WTC11 (cell line): Measurements from ENCODE around the gene HTR3B. TPM values are rescaled to one million over a fixed set of nuclear protein-coding genes. Genes with fewer than 3 reads are reported as not detected.

ENCODE experiments used
- ATAC-seq: fragments of 200-7000 bp; cut with Tn5 transposase; 2 replicates; pipeline ENCODE4 v1.10.0; 2021; ENCODE audit warnings: mild to moderate bottlenecking, moderate library complexity
- CTCF ChIA-PET: fragments of 300-600 bp; sonication (Branson Sonifier 250); formaldehyde crosslinking; loops from one replicate; lab custom pipeline; 2021; ENCODE audit warnings: antibody characterized with exemption; lab: Charles Lee
- POLR2A ChIA-PET: fragments of 350-600 bp; sonication (Branson Sonifier 250); formaldehyde crosslinking; loops from one replicate; lab custom pipeline; 2021; ENCODE audit warnings: antibody characterized with exemption; lab: Charles Lee
- DNase-seq: peaks from one replicate; pipeline ENCODE4 v3.0.0; 2021; ENCODE audit warnings: low spot score
- H3K27ac Mint-ChIP-seq: 2 replicates; pipeline ENCODE4 v1.8.0; 2021; ENCODE audit warnings: mixed read lengths
- H3K27me3 Mint-ChIP-seq: 2 replicates; pipeline ENCODE4 v1.8.0; 2021; ENCODE audit warnings: low read depth, mild to moderate bottlenecking, moderate library complexity, mixed read lengths
- H3K36me3 Mint-ChIP-seq: 2 replicates; pipeline ENCODE4 v1.8.0; 2021; ENCODE audit warnings: mixed read lengths
- H3K4me1 Mint-ChIP-seq: 2 replicates; pipeline ENCODE4 v1.8.0; 2022; ENCODE audit warnings: mixed read lengths
- H3K4me3 Mint-ChIP-seq: 2 replicates; pipeline ENCODE4 v1.8.0; 2021; ENCODE audit warnings: mild to moderate bottlenecking, moderate library complexity, mixed read lengths
- H3K9me3 Mint-ChIP-seq: 2 replicates; pipeline ENCODE4 v1.8.0; 2021; ENCODE audit warnings: mixed read lengths
- ARID4B ChIP-seq: sonication (generic); formaldehyde crosslinking; IDR thresholded peaks from 2 replicates; pipeline ENCODE4 v1.8.0; 2023; ENCODE audit warnings: missing genetic modification reagents, mild to moderate bottlenecking, borderline replicate concordance
- CBFB ChIP-seq: sonication (generic); formaldehyde crosslinking; IDR thresholded peaks from 2 replicates; pipeline ENCODE4 v1.8.1; 2022; ENCODE audit warnings: mild to moderate bottlenecking, low read depth, missing genetic modification reagents
- E2F1 ChIP-seq: sonication (generic); formaldehyde crosslinking; IDR thresholded peaks from 2 replicates; pipeline ENCODE4 v1.8.0; 2022; ENCODE audit warnings: mild to moderate bottlenecking, missing genetic modification reagents
- FOXJ3 ChIP-seq: sonication (generic); formaldehyde crosslinking; IDR thresholded peaks from 2 replicates; pipeline ENCODE4 v1.9.0; 2021; ENCODE audit warnings: missing genetic modification reagents, mild to moderate bottlenecking, borderline replicate concordance
- IRF1 ChIP-seq: sonication (generic); formaldehyde crosslinking; IDR thresholded peaks from 2 replicates; pipeline ENCODE4 v1.8.0; 2023; ENCODE audit warnings: missing genetic modification reagents
- MYBL2 ChIP-seq: sonication (generic); formaldehyde crosslinking; IDR thresholded peaks from 2 replicates; pipeline ENCODE4 v1.8.1; 2023; ENCODE audit warnings: mild to moderate bottlenecking, moderate library complexity, missing genetic modification reagents
- OVOL2 ChIP-seq: fragments of 250-450 bp; sonication (Bioruptor Pico); IDR thresholded peaks from 2 replicates; pipeline ENCODE4 v1.9.0; 2021; ENCODE audit warnings: mild to moderate bottlenecking, borderline replicate concordance
- STAT6 ChIP-seq: sonication (generic); formaldehyde crosslinking; conservative IDR thresholded peaks from 2 replicates; pipeline ENCODE4 v1.8.1; 2023; ENCODE audit warnings: mild to moderate bottlenecking, low read depth, missing genetic modification reagents, moderate library complexity
- TEAD4 ChIP-seq: sonication (generic); formaldehyde crosslinking; IDR thresholded peaks from 2 replicates; pipeline ENCODE4 v1.8.0; 2022; ENCODE audit warnings: mild to moderate bottlenecking, missing genetic modification reagents
- ZNF425 ChIP-seq: fragments of 250-450 bp; sonication (Bioruptor Pico); conservative IDR thresholded peaks from 2 replicates; pipeline ENCODE4 v1.9.0; 2021; ENCODE audit warnings: mild to moderate bottlenecking
- total RNA-seq: library from RNA; stranded (reverse); gene quantifications from 3 replicates; pipeline ENCODE4 v1.2.3, GENCODE V29; 2021
- TF ChIP-seq, protein P1 (sequence below): fragments of 250-450 bp; sonication (Bioruptor Pico); IDR thresholded peaks from 2 replicates; pipeline ENCODE4 v1.9.0; 2021; ENCODE audit warnings: moderate library complexity, mild to moderate bottlenecking, inconsistent platforms, borderline replicate concordance
- TF ChIP-seq, protein P2 (sequence below): sonication (generic); formaldehyde crosslinking; IDR thresholded peaks from 2 replicates; pipeline ENCODE4 v1.8.0; 2023; ENCODE audit warnings: mild to moderate bottlenecking, missing genetic modification reagents
- TF ChIP-seq, protein P3 (sequence below): fragments of 250-450 bp; sonication (Bioruptor Pico); IDR thresholded peaks from 2 replicates; pipeline ENCODE4 v1.9.0; 2021; ENCODE audit warnings: mild to moderate bottlenecking, borderline replicate concordance
- TF ChIP-seq, protein P4 (sequence below): sonication (generic); formaldehyde crosslinking; IDR thresholded peaks from 2 replicates; pipeline ENCODE4 v1.8.1; 2022; ENCODE audit warnings: mild to moderate bottlenecking, missing genetic modification reagents, moderate library complexity, borderline replicate concordance

HTR3B gene
- total RNA-seq, 1 experiment from 2014 or later: not detected

DNA sequence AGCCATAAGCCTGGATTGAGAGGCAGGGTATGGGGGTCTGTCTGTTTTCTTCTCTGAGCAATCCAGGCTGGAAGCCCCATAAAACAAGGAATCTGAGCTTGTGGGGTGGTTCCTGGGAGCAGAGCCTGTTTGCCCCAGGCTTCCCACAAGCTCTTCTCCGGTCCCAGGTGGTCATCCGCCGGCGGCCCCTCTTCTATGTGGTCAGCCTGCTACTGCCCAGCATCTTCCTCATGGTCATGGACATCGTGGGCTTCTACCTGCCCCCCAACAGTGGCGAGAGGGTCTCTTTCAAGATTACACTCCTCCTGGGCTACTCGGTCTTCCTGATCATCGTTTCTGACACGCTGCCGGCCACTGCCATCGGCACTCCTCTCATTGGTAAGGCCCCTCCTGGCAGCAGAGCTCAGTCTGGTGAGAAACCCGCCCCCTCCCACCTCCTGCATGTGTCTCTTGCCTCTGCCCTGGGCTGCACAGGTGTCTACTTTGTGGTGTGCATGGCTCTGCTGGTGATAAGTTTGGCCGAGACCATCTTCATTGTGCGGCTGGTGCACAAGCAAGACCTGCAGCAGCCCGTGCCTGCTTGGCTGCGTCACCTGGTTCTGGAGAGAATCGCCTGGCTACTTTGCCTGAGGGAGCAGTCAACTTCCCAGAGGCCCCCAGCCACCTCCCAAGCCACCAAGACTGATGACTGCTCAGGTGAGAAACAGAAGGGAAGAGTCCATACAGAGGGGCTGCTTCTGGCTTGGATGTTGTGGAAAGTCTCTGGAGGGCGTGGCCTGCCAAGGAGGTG is 82.0 kb downstream of the HTR3B start:
- no peaks in the 10 kb centered on the region for H3K27me3 Mint-ChIP-seq
- TF ChIP-seq, protein P1, sequence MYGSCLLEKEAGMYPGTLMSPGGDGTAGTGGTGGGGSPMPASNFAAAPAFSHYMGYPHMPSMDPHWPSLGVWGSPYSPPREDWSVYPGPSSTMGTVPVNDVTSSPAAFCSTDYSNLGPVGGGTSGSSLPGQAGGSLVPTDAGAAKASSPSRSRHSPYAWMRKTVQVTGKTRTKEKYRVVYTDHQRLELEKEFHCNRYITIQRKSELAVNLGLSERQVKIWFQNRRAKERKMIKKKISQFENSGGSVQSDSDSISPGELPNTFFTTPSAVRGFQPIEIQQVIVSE (CRISPR knock-in tag): no peak
- TF ChIP-seq OVOL2 (no peak), STAT6 (CRISPR knock-in tag) (no peak), ZNF425 (CRISPR knock-in tag) (no peak), FOXJ3 (CRISPR knock-in tag) (no peak), TEAD4 (CRISPR knock-in tag) (no peak), E2F1 (CRISPR knock-in tag) (no peak), MYBL2 (CRISPR knock-in tag) (no peak), IRF1 (no peak), ARID4B (CRISPR knock-in tag) (no peak), CBFB (CRISPR knock-in tag) (no peak)
- TF ChIP-seq, protein P2, sequence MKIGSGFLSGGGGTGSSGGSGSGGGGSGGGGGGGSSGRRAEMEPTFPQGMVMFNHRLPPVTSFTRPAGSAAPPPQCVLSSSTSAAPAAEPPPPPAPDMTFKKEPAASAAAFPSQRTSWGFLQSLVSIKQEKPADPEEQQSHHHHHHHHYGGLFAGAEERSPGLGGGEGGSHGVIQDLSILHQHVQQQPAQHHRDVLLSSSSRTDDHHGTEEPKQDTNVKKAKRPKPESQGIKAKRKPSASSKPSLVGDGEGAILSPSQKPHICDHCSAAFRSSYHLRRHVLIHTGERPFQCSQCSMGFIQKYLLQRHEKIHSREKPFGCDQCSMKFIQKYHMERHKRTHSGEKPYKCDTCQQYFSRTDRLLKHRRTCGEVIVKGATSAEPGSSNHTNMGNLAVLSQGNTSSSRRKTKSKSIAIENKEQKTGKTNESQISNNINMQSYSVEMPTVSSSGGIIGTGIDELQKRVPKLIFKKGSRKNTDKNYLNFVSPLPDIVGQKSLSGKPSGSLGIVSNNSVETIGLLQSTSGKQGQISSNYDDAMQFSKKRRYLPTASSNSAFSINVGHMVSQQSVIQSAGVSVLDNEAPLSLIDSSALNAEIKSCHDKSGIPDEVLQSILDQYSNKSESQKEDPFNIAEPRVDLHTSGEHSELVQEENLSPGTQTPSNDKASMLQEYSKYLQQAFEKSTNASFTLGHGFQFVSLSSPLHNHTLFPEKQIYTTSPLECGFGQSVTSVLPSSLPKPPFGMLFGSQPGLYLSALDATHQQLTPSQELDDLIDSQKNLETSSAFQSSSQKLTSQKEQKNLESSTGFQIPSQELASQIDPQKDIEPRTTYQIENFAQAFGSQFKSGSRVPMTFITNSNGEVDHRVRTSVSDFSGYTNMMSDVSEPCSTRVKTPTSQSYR (CRISPR knock-in tag): no peak
- TF ChIP-seq, protein P3, sequence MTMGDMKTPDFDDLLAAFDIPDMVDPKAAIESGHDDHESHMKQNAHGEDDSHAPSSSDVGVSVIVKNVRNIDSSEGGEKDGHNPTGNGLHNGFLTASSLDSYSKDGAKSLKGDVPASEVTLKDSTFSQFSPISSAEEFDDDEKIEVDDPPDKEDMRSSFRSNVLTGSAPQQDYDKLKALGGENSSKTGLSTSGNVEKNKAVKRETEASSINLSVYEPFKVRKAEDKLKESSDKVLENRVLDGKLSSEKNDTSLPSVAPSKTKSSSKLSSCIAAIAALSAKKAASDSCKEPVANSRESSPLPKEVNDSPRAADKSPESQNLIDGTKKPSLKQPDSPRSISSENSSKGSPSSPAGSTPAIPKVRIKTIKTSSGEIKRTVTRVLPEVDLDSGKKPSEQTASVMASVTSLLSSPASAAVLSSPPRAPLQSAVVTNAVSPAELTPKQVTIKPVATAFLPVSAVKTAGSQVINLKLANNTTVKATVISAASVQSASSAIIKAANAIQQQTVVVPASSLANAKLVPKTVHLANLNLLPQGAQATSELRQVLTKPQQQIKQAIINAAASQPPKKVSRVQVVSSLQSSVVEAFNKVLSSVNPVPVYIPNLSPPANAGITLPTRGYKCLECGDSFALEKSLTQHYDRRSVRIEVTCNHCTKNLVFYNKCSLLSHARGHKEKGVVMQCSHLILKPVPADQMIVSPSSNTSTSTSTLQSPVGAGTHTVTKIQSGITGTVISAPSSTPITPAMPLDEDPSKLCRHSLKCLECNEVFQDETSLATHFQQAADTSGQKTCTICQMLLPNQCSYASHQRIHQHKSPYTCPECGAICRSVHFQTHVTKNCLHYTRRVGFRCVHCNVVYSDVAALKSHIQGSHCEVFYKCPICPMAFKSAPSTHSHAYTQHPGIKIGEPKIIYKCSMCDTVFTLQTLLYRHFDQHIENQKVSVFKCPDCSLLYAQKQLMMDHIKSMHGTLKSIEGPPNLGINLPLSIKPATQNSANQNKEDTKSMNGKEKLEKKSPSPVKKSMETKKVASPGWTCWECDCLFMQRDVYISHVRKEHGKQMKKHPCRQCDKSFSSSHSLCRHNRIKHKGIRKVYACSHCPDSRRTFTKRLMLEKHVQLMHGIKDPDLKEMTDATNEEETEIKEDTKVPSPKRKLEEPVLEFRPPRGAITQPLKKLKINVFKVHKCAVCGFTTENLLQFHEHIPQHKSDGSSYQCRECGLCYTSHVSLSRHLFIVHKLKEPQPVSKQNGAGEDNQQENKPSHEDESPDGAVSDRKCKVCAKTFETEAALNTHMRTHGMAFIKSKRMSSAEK: no peak
- TF ChIP-seq, protein P4, sequence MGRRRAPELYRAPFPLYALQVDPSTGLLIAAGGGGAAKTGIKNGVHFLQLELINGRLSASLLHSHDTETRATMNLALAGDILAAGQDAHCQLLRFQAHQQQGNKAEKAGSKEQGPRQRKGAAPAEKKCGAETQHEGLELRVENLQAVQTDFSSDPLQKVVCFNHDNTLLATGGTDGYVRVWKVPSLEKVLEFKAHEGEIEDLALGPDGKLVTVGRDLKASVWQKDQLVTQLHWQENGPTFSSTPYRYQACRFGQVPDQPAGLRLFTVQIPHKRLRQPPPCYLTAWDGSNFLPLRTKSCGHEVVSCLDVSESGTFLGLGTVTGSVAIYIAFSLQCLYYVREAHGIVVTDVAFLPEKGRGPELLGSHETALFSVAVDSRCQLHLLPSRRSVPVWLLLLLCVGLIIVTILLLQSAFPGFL (CRISPR knock-in tag): no peak
- TF ChIP-seq, all 79 proteins: peak for 0

More for the DNA sequence above, 82.0 kb downstream of the HTR3B start:
- POLR2A ChIA-PET: interaction anchor here (1.0 kb wide), 1 partner anchor 8 kb away, joined by 3 read pairs; no protein-coding TSS in a partner anchor
- Mint-ChIP-seq H3K4me1 (no peaks in the 10 kb centered on the region), H3K36me3 (no peaks in the 10 kb centered on the region), H3K27ac (no peak overlapping the region), H3K9me3 (no peaks in the 10 kb centered on the region), H3K4me3 (no peak overlapping the region)
- DNase-seq (no peak), ATAC-seq (no peak)
- CTCF ChIA-PET: no interaction called here
